Smooth muscle cell (in vitro differentiated cells): ENCODE measurements around the gene PGAP1. TPM values are rescaled to one million over a fixed set of nuclear protein-coding genes. Genes with fewer than 3 reads are reported as not detected.

Experiments used
- DNase-seq: peaks from one replicate; lab custom pipeline; 2025; ENCODE audit not compliant: unreplicated experiment; lab: John Stamatoyannopoulos, UW
- H2AFZ ChIP-seq: fragments of 200-600 bp; sonication (generic); 2 replicates; pipeline ENCODE4 v1.6.0; 2016; ENCODE audit warnings: antibody characterized with exemption, low read depth, mild to moderate bottlenecking
- H3F3A ChIP-seq: fragments of 200-600 bp; sonication (generic); 2 replicates; pipeline ENCODE4 v1.6.0; 2017; ENCODE audit warnings: antibody characterized with exemption, low read depth
- H3K27ac ChIP-seq: fragments of 200-600 bp; sonication (generic); 2 replicates; pipeline ENCODE4 v1.5.1; 2016; ENCODE audit warnings: low read depth, mild to moderate bottlenecking
- H3K27me3 ChIP-seq: fragments of 200-600 bp; sonication (generic); 2 replicates; pipeline ENCODE4 v1.6.1; 2016; ENCODE audit warnings: low read depth, mild to moderate bottlenecking
- H3K36me3 ChIP-seq: fragments of 200-600 bp; sonication (generic); 2 replicates; pipeline ENCODE4 v1.5.1; 2016; ENCODE audit warnings: low read depth
- H3K4me1 ChIP-seq: fragments of 200-600 bp; sonication (generic); 2 replicates; pipeline ENCODE4 v1.5.1; 2016; ENCODE audit warnings: low read depth
- H3K4me2 ChIP-seq: fragments of 200-600 bp; sonication (generic); 2 replicates; pipeline ENCODE4 v1.6.0; 2016; ENCODE audit warnings: mild to moderate bottlenecking
- H3K4me3 ChIP-seq: fragments of 200-600 bp; sonication (generic); 2 replicates; pipeline ENCODE4 v1.5.1; 2016; ENCODE audit warnings: mild to moderate bottlenecking
- H3K79me2 ChIP-seq: fragments of 200-600 bp; sonication (generic); 2 replicates; pipeline ENCODE4 v1.6.0; 2016; ENCODE audit warnings: low read depth, mild to moderate bottlenecking
- H3K9ac ChIP-seq: fragments of 200-600 bp; sonication (generic); 2 replicates; pipeline ENCODE4 v1.6.0; 2016; ENCODE audit warnings: low read depth
- H3K9me3 ChIP-seq: fragments of 200-600 bp; sonication (generic); replicated peaks from 2 replicates; pipeline ENCODE4 v1.5.1; 2016; ENCODE audit warnings: low read depth
- H4K20me1 ChIP-seq: fragments of 200-600 bp; sonication (generic); 2 replicates; pipeline ENCODE4 v1.6.0; 2016; ENCODE audit warnings: low read depth
- WGBS: methylation state at CpG from one replicate; pipeline ENCODE4 v1.1.7; 2016; ENCODE audit warnings: low lambda C conversion rate; 5-methylcytosine and 5-hydroxymethylcytosine counted together
- polyA plus RNA-seq: library from polyadenylated mRNA; unstranded; fragments of >200 nt; fragmentation: Nextera tagmentation; extraction: Ambion mirVana; gene quantifications from 2 replicates; pipeline ENCODE4 v1.2.1, GENCODE V29; 2016
- total RNA-seq: library from RNA; depleted of rRNA; stranded (reverse); fragments of >200 nt; gene quantifications from 2 replicates; pipeline ENCODE4 v1.2.3, GENCODE V29; 2014
- TF ChIP-seq, protein P1 (sequence below): fragments of 200-600 bp; sonication (generic); IDR thresholded peaks from 2 replicates; pipeline ENCODE4 v1.5.1; 2017; ENCODE audit warnings: borderline replicate concordance, mild to moderate bottlenecking, antibody characterized with exemption; ENCODE audit not compliant: insufficient read depth, poor library complexity, severe bottlenecking

The PGAP1 gene
- total and polyA plus RNA-seq, 2 experiments from 2014 or later = 1.8 to 30.5 TPM

DNA sequence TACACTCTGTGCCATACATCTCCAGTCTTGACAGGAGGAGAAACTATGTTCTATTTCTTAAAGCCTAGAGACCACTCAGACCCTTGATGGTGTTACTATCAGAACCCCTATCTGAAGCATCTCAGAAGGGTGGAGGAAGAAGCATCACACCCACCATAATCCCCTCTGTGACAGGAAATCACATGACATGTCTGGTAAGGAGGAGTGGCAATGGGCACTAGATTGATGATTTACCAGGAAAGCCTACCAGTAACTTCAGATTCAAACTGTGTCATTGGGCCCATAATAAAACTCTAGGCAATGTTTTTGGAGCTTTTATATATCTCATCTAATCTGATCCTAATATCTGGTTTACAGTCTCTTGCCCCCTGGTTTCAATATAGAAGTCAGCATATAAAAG lies 80.2 kb downstream of the PGAP1 start:
- no peak overlapping the region for H2AFZ ChIP-seq
- peaks cover 22% of the 10 kb centered on the region for H3K36me3 ChIP-seq
- no peak overlapping the region for H3K4me3 ChIP-seq
- peaks cover 2% of the 10 kb centered on the region for H3K27me3 ChIP-seq
- no peaks in the 10 kb centered on the region for H4K20me1 ChIP-seq
- H3K9ac ChIP-seq = no peak overlapping the region
- no peaks in the 10 kb centered on the region for H3F3A ChIP-seq
- TF ChIP-seq, protein P1, sequence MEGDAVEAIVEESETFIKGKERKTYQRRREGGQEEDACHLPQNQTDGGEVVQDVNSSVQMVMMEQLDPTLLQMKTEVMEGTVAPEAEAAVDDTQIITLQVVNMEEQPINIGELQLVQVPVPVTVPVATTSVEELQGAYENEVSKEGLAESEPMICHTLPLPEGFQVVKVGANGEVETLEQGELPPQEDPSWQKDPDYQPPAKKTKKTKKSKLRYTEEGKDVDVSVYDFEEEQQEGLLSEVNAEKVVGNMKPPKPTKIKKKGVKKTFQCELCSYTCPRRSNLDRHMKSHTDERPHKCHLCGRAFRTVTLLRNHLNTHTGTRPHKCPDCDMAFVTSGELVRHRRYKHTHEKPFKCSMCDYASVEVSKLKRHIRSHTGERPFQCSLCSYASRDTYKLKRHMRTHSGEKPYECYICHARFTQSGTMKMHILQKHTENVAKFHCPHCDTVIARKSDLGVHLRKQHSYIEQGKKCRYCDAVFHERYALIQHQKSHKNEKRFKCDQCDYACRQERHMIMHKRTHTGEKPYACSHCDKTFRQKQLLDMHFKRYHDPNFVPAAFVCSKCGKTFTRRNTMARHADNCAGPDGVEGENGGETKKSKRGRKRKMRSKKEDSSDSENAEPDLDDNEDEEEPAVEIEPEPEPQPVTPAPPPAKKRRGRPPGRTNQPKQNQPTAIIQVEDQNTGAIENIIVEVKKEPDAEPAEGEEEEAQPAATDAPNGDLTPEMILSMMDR = no peak
- H3K27ac ChIP-seq = no peak overlapping the region
- no peaks in the 10 kb centered on the region for H3K79me2 ChIP-seq
- no peaks in the 10 kb centered on the region for H3K4me1 ChIP-seq
- H3K4me2 ChIP-seq = no peak overlapping the region
- DNase-seq = no peak
- no peaks in the 10 kb centered on the region for H3K9me3 ChIP-seq

DNA sequence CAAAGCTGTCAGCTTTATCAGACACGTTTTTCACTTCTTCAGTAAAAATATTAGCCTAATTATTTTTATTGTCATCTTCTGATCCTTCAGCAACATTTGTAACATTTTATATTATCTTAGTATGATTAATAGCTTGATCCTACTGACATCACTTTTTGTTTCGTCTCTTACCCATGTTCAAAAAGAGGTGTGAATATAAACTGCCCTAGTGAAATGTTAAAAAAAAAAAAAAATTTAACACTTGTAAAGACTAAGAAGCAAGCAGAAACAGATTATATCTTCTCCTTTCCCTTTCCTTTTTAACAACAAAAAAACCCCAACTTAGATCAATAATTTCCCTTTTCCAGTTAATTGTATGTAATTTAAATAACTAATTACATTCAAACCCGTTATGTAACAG lies 81.1 kb downstream of the PGAP1 start:
- no peaks in the 10 kb centered on the region for H3K79me2 ChIP-seq
- no peaks in the 10 kb centered on the region for H3K9me3 ChIP-seq
- H3K4me2 ChIP-seq = no peak overlapping the region
- H3K4me1 ChIP-seq = no peaks in the 10 kb centered on the region
- H3K36me3 ChIP-seq = peaks cover 26% of the 10 kb centered on the region
- no peak for DNase-seq
- H3F3A ChIP-seq = no peaks in the 10 kb centered on the region
- no peaks in the 10 kb centered on the region for H4K20me1 ChIP-seq
- H3K27ac ChIP-seq = no peak overlapping the region
- no peak overlapping the region for H3K4me3 ChIP-seq
- H2AFZ ChIP-seq = no peak overlapping the region
- H3K9ac ChIP-seq = no peak overlapping the region
- no peaks in the 10 kb centered on the region for H3K27me3 ChIP-seq
- 98% methylated on average over 3 of the region's 3 CpGs for WGBS
- TF ChIP-seq, protein P1 = no peak

DNA sequence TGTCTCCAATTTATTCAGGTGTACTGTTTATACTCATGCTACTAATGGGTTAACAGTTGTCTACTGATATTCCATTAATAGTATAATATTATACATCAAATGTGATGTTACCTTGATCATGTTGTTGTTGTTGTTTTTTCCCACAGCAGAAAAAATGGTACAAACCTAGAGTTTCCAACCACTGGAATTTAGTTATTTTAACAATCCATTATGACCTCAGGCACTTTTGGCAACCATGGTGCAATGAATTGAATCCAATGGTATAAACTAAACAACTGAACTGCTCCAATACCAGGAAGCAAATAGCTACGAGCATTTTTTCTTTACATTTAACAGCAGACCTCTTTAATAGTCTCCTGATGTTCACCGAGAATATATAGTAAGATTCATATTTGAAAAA lies 86.3 kb downstream of the PGAP1 start:
- no peaks in the 10 kb centered on the region for H3K79me2 ChIP-seq
- no peaks in the 10 kb centered on the region for H4K20me1 ChIP-seq
- no peak overlapping the region for H3K9ac ChIP-seq
- no peaks in the 10 kb centered on the region for H3K27me3 ChIP-seq
- TF ChIP-seq, protein P1 = no peak
- 95% methylated on average over 2 of the region's 2 CpGs for WGBS
- H3K4me1 ChIP-seq = no peaks in the 10 kb centered on the region
- no peaks in the 10 kb centered on the region for H3F3A ChIP-seq
- no peak overlapping the region for H3K4me2 ChIP-seq
- H3K36me3 ChIP-seq = peaks cover 14% of the 10 kb centered on the region
- no peak overlapping the region for H2AFZ ChIP-seq
- no peak overlapping the region for H3K27ac ChIP-seq
- H3K9me3 ChIP-seq = no peaks in the 10 kb centered on the region
- H3K4me3 ChIP-seq = no peak overlapping the region
- DNase-seq = no peak

DNA sequence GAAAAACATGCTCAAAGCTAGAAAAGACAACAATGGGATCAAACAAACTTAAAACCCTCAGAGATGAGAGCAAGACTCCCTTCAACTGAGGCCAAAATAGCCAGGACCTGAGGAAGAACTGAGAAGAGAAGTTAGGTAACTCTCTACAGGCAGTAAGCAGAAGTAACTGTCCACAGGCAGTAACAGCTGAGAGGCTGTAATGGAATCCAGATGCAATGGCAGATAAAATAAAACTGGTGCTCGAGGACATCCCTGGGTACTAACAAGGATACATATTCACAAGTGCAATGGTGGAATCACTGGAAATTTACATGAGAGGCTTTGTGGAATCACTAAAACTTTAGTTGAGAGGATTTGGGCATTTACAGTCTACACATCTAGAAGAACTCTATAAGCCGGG lies 86.9 kb downstream of the PGAP1 start:
- TF ChIP-seq, protein P1 = no peak
- H3K79me2 ChIP-seq = no peaks in the 10 kb centered on the region
- no peak overlapping the region for H2AFZ ChIP-seq
- no peak overlapping the region for H3K9ac ChIP-seq
- H4K20me1 ChIP-seq = no peaks in the 10 kb centered on the region
- peaks cover 14% of the 10 kb centered on the region for H3K36me3 ChIP-seq
- no peak overlapping the region for H3K27ac ChIP-seq
- DNase-seq = no peak
- no peaks in the 10 kb centered on the region for H3K4me1 ChIP-seq
- WGBS = 95% methylated on average over 2 of the region's 2 CpGs
- H3K27me3 ChIP-seq = no peaks in the 10 kb centered on the region
- no peak overlapping the region for H3K4me2 ChIP-seq
- H3K4me3 ChIP-seq = no peak overlapping the region
- no peaks in the 10 kb centered on the region for H3K9me3 ChIP-seq
- no peaks in the 10 kb centered on the region for H3F3A ChIP-seq
